Measurements from ENCODE around the gene SH3RF3.
"Not testable (repeated sequence)": the region's sequence is repeated elsewhere in the genome, so short reads cannot be mapped to it uniquely, and the experiment has no call there.

SH3RF3 gene

DNA sequence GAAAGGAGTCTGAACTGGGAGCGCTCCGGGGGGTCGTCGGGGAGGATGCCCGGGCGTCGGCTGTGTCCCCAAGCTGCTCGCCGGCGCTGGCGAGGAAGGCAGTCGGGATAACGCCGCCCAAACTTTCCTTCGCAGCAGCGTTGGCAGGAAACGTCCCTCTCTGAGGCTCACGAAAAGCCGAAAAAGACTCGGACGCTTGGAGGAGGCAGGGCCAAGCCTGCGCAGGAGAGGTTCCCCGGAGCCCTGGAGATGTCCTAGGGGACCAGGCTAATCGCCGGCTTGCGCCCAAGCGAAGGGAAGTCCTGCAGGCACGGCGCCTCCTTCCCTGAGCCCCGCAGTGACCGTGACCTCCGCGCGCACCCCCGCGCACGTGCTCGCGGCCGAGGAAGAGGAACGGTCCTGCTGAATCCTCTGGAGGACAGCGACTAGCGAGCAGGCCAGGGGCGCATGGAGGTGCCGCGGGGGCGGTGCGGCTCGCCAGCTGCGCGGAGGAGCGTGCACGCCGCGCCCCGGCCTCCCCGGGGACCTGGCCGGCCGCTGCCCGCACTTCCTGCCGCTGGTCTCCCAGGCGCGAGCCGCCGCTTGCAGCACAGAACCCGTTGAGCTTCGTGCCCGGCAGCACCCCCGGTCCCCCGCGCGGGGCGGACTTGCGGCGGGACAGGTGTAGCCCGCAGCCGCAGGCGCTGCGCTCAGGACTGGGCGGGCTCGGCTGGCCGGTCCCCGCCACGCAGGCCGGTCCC, at the start of gene SH3RF3:
TSS of gene SH3RF3 (plus strand) at position 590 of the 740 bp plus-strand sequence.
- DNase-seq (ENCODE audit: low read depth in 1 of 2, low spot score in 1 of 2): no peak

DNA sequence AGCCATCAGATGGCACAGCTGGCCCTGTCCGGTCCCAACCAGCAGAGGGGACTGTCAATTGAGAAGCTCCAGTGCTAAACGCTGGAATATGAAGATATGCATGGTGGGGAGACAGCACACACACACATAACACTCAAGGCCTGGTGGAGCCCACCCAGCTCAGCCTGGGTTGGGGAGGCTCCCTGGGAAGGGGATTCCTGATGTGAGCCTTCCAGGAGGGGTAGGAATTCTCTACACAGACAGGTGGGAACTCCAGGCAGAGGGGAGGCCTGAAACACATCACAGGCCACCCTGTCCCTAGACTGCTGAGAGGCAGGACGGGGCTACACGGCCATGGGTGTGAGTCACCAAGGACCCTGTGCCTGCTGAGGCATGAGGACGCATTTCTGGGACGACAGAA, 49.4 kb upstream of the SH3RF3 start:
- DNase-seq (ENCODE audit: low read depth in 1 of 2, low spot score in 1 of 2): no peak

DNA sequence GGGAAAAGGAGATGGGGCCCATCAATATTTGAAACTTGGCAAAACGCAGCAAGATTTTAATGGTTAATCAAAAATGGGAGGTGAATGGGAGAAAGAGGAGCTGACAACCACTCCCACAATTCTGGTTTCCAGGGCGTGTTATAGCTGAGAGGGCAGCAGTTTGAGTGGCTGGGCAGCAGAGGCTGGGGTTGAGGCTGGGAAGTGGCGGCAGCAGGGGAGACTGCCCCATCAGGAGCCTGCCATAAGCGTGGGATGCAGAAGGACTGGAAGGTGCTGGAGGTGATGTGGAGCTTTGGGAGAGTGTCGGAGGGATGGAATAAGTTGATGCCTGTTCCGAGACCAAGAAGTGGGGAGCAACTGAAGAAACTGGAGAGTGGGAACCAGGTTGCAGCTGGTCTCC, 48.9 kb upstream of the SH3RF3 start:
- no peak for DNase-seq (ENCODE audit: low read depth in 1 of 2, low spot score in 1 of 2)

DNA sequence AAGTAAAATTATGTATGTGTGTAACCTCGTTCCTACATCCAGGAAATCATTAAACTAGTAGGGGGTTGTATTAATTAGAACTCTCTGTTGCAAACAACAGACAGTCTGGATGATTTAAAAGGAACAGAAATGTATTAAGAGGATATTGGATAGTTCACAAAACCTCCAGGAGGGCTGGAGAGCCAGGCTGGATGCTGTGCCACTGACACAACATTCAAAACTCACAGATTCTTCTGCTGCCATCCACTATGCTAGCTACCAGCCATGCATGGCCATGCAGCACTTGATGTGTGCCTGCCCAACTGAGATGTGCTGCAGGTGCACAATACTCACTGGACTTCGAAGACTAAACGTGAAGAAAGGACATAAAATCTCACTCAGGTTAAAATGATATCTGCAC, 48.2 kb upstream of the SH3RF3 start:
- no peak for DNase-seq (ENCODE audit: low read depth in 1 of 2, low spot score in 1 of 2)

DNA sequence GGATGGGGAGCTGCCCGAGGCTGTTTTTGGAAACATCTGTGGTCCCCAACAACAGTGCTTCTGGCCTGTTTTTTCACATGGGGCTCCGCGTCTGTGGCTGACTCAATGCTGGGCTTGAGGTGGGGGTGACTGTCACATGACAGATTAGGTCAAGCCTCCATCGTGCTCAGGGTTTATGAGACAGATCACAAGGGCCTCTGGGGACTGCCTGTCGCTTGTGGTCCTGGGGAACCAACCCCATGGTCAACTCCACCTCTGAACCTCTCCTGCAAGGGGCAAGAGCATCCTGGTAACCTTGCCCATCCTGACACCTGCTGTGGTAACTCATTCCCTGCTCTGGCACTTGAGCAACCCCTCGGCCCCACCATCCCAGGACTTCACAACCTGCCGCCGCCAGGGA, 47.6 kb upstream of the SH3RF3 start:
- no peak for DNase-seq (ENCODE audit: low read depth in 1 of 2, low spot score in 1 of 2)

DNA sequence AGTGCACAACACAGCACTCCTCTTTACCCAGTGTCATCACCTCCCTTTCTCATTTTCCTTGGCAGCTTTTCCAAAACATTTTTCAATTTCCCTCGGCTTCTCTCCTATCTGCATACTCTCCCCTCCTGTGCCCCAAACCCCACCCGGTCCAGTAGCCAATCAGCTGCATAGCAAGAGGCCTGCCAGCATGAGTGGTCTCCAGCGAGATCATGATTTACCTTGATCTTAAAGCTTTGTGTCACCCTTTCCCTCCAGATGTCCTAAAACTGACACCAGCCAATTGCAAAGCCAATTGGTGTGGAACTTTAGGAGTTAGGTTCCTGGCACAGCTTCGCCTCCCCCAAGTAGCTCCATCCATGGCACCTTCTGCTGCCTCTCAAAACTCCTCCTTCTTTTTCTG, 45.2 kb upstream of the SH3RF3 start:
- DNase-seq (ENCODE audit: low read depth in 1 of 2, low spot score in 1 of 2): no peak

DNA sequence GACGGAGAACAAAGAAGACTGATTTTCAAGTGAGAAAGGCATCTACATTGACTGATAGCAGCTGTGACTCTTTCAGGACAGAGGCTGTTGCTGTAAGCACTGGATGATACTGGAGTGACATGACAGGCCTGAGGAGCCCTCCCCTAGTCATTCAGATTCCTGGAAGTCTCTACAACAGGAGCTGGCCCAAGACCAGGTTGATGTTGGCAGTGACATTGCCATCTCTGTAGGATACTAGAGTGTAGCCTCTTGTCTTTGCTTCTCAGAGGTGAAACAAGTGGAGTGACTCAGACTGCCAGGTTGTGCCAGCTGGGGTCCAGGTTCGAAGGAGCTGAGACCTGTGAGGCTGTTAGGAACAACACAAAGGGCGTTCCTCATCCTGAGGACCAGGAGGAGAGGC, 44.7 kb upstream of the SH3RF3 start:
- no peak for DNase-seq (ENCODE audit: low read depth in 1 of 2, low spot score in 1 of 2)

DNA sequence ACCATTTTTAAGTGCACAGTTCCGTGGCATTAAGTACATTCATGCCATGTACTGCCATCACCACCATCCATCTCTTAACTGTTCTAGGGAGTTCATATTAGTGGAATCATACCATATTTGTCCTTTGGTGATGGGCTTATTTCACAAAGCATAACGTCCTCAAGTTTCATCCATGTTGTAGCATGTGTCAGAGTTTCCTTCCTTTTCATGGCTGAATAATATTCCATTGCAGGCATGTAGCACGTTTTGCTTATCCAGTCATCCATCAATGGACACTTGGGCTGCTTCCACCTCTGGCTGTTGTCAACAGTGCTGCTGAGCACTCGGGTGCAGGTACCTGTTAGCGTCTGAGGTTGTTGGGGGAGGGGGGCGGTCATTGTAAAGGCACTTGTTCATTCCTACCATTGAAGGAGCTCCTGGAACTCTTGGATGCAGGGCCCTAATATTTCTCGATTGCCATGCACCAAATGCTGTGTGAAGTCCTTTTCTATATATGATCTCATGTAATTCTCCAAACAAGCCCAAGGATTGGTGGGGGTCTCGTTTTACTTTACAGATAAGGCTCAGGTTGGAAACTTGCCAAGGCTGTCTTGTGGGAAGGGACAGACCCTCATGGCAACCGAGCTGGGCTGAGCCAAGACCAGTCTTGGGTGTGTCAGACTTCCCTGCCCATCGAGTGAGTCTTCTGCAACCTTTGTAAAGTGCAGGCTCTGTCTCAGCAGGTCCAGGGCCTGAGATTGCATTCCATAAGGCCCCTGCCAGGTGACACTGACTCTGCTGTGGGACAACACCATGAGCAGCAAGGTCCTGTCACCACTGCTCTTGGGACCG, 42.9 kb upstream of the SH3RF3 start:
- no peak for DNase-seq (ENCODE audit: low read depth in 1 of 2, low spot score in 1 of 2)

DNA sequence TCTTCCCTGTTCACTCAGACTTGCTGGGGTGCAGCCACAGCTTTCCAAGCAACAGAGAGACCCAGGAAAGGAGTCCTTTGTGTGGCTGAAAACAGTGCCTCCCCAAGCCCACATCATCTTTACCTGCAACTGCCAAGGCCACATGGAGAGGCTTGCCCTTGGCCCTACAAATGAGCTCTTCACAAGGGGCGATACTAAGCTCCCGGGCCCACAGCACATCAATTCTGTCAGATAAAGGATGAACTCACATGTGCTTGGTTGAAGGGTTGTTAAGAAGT, 42.3 kb upstream of the SH3RF3 start:
- DNase-seq (ENCODE audit: low read depth in 1 of 2, low spot score in 1 of 2): no peak

DNA sequence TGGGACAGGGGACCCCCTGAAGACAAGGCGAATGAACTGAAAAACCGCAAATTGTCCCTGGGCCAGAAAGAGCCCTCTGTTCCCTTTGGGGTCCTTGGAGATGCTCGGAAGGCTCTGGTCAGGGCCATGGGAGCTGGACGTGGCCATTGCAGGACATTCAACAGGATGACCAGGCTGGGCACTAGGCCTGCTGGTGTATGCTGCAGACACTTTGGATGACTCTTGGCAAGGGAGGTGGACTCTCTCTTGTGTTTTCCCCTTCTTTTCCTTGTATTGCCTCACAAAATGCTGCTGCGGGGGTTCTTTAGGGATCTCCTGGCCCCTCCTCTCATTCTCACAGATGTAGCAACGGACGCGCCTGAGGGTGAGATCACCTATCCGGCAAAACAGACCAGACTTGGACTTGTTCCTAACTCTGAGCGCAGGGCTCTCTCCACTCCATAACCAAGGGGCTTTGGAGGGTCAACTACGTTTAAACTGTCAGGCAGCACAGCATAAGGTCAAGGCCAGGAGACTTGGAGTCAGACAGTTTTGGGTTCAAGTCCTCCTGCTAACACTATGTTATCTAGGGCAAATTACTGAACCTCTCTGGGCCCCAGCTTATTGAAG, 41.8 kb upstream of the SH3RF3 start:
- no peak for DNase-seq (ENCODE audit: low read depth in 1 of 2, low spot score in 1 of 2)

DNA sequence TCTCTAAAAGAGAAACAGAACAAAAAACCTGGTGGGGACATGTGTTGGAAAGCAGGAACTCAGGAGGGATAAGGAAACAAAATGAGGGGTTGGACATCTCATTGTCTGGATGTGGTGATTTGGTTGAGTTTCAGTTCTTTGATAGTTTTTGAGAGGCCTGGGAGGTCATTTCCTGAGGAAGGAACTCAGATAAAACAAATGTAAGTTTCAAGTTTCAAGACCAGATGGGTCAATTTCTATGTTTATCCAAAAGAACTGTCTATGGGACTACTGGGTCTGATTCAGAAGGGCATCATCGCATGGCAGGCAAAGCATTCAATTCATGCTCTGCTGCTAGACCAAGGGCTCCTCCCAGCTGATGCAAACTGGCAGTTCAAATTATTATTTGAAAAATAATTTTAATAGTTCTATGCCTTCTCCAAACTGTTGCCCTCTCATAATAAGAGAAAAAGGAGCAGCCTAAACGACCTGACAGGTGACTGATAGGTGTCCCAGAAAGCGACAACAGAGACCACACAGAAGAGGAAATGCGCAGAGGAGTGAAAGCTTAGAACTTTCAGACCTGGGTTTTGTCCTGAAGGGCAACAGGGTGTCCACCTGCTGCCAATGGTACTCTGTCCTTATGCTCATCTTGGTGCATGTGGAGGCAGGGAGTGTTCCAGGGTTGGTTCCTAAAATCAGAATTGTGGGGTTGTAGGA, 39.3 kb upstream of the SH3RF3 start:
- no peak for DNase-seq (ENCODE audit: low read depth in 1 of 2, low spot score in 1 of 2)

DNA sequence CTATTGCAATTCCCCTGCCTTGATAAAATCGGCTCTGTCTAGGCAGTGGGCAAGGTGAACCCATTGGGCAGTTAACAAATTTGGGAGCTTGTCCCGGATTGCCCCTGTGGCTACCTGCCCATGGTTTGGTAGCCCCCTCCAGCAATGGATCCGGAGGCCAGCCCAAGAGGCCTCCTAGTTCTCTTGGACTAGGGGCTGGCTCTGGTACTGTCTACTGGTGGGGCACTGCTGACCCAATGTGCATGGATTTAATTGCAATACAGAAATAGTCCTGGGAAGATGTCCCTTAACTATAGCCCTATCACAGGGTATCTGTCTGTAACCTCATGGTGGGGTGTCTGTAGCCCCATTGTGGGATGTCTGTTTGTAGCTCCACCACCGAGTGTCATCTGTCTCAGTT, 37.5 kb upstream of the SH3RF3 start:
- no peak for DNase-seq (ENCODE audit: low read depth in 1 of 2, low spot score in 1 of 2)

DNA sequence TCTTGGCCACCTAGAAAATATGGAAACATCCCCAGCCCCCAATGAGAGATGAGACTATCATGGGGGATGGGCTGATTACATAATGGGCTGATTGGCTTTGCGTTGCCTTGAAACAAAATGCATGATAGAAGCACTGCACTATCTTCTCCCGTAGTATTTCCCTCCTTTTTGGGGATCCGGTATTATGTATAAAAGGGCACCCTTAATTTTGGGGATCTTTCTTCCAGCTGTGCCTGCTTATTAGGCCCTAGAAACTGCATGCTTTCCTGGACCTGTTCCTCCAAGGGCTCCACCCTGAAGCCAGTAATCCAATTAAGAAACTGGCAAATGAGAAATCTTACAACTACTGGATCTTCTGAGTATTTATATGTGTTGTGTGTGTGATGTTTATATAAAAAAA, 34.9 kb upstream of the SH3RF3 start:
- no peak for DNase-seq (ENCODE audit: low read depth in 1 of 2, low spot score in 1 of 2)

DNA sequence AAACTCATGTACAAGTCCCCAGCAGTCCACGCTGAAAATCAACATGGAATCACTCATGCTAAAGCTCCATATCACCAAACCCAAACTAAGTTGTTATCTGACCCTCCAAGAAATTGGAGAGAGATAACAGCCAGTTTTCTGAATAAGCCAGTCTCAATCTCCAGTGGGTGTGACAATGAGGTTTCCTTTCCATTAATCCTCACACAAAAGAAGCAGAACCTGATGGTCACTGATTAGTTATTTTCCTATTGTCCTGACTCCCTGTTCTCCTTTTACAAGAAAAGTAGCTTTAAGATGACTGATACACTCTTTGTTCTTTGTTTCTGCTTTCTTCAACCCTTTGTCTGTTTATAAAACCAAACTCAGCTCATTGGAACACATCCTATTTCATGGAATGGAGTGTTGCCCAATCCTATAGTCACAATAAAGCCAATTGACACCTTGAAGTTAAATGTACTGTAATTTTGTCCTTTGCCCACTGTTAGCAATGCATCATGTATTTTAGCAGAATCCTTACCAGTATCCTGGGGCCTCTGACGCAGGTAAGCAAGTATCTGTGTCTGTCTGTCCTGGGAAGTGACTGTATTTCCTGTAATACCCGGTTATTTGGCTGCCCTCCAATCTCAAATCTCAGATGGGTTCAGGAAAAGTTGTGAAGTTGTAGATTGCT, 30.6 kb upstream of the SH3RF3 start:
- no peak for DNase-seq (ENCODE audit: low read depth in 1 of 2, low spot score in 1 of 2)

DNA sequence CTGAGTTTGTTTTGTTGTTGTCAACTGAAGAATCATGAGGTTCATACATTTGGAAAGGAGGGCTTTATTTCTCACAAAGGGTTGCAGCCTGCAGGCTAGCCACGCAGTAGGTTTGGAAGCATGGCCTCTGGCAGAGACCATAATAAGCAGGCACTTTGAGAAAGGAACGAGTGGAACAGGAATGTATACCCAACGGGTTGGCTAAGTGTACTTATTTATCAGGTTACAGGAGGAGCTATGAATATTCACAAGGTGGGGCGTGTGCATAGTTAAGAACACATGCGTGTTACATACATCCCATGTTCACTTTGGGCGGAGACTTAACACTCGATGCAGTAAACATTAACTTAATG, 30.1 kb upstream of the SH3RF3 start:
- DNase-seq (ENCODE audit: low read depth in 1 of 2, low spot score in 1 of 2): no peak

DNA sequence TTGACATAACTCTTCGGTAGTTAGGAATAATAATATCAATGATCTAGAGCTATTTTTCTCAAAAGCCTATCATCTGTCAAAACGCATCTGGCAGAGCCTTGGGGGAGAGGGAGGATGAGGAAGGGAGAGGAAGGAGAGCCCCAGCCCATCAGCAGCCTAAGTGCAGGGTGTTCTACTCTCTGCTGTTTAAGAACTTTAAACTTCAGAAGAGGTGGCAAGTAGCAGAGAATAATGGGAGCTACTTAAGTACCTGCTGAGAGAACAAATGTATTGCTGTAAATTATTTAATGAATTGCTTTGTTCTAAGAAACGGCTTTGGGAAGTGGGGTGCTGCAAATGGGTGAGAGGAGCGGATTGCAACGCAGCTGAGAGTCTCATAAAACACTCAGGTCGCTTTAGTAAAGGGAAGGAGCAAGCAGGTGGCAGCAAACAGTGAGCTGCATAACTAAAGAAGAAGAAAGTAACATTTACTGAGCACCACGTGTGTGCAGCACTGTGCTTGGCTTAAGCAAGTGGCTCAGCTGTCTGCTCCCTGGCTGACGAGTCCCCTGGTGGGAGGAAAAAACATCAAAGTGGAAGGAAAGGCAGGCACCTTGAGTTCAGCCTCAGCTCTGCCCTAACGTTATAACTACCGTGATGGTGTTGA, 26.3 kb upstream of the SH3RF3 start:
- no peak for DNase-seq (ENCODE audit: low read depth in 1 of 2, low spot score in 1 of 2)

DNA sequence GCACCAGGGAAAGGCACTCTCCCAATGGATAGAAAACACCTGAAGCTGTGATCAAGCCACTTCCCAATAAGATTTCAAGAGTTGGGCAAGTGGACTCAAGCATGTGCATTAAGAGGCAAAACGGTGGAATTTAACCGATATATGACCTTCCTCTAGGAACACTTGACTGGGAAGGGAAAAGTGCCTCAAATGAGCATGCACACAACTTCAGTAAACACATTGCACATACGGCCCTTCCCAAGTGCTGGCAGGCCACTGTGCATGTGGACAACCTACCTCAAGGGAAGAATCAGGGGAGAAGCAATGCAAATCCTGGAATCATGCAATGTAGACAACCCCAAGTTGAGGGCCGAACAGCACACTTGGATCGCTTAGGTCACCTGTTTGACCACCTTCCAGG, 23.9 kb upstream of the SH3RF3 start:
- DNase-seq (ENCODE audit: low read depth in 1 of 2, low spot score in 1 of 2): no peak

DNA sequence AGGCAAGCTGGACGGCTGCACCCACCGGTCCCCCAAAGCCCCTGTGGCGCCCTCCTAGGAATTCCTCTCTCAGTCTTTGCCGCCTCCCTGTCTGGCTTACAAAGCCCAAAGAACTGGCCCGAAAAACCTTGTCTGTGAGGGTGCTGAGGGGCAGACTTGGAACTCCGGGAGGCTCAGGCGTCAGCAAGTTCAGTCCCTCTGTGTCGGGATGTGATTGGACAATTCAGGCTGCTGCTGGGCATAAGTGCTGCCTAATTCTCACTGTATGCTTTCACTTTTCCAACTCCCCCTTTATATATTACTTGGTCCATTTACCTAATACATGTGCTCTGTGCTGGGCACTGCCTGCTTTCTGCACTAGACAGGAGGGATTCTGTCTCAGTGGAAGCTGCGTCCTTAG, 20.3 kb upstream of the SH3RF3 start:
- no peak for DNase-seq (ENCODE audit: low read depth in 1 of 2, low spot score in 1 of 2)

DNA sequence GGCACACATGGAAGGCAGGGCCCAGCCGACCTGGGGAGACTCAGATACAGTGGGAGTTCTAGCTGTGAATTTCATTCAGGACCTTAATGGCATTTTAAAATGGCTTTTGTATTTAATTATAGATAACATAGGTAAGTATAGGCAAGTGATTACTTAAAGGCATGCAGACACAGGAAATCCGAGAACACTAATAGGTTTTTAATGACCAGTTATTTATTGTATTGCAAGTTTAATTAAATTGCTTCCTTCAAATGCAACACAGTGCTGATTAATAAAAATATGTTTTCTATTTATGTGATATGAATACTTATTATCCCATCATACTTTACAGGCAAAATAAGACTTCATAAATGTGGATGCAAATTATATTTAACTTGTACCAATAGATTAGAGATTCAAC, 19.7 kb upstream of the SH3RF3 start:
- no peak for DNase-seq (ENCODE audit: low read depth in 1 of 2, low spot score in 1 of 2)

DNA sequence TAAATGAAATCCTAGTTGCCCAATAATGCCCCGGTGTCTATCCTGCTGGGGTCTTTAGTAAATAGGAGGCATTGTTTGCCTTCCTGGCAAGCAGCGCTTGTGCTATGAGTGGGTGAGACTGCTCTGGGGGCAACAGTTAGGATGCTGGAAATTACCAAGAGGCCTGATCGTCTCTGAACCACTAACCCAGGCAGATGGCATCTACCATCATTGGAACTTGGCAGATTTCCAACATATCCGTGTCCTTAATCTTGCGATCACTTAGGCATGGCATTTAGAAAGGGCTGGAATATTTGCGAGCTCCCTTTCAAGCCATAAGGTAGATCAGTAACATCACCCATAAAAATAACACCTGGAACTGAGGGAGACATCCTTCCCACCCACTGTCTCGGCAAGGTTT, 18.8 kb upstream of the SH3RF3 start:
- DNase-seq (ENCODE audit: low read depth in 1 of 2, low spot score in 1 of 2): no peak

DNA sequence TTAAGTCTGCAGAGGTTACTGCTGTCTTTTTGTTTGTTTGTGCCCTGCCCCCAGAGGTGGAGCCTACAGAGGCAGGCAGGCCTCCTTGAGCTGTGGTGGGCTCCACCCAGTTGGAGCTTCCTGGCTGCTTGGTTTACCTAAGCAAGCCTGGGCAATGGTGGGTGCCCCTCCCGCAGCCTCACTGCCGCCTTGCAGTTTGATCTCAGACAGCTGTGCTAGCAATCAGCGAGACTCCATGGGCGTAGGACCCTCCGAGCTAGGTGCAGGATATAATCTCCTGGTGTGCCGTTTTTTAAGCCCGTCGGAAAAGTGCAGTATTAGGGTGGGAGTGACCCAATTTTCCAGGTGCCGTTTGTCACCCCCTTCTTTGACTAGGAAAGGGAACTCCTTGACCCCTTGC, 11.8 kb upstream of the SH3RF3 start:
- DNase-seq (ENCODE audit: low read depth in 1 of 2, low spot score in 1 of 2): not testable (repeated sequence)

Measured in activated CD4-positive, alpha-beta T cell treated with anti-CD3 and anti-CD28 coated beads, Interleukin-2, amount 50 U/mL, for 24 hours (primary cell).